ENCODE measurements around the gene SERPINA5.
"Not testable (repeated sequence)": the region's sequence is repeated elsewhere in the genome, so short reads cannot be mapped to it uniquely, and the experiment has no call there.

SERPINA5 gene

DNA sequence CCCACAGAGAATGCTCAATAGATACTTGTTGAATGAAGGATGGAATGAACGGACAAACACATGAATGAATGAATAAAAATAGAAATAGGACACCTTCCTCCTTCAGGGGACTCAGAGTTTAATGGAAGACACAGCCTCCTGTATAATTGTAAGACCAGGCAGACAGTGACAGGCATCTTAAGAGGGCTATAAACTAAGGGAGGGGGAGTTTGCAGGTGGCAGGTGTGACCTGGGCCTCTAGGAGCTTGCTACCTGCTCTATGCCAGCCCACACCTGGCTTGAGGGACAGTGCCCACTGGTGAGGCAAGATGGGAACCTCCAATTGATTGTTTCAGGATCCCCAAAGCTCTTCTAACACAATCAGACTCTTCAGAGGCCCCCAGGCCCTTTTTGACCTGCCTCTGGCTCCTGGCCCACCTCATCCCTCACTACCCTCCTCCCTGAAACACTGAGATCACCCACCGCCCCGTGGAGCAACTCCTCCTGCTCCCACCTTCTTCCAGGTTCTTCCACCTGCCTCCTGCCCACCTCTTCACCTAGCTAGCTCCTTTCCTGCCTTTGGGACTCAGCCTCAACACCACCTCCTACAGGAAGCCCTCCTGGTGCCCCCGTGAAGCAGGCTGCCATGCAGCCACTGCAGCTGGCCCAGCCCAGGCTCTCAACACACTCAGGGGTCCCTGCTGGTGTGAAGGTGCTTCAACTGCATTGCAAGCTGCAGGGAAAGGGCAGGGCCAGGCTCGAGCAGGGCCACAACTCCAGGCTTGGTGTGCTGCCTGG, 40.3 kb downstream of the SERPINA5 start:
- no peak for DNase-seq (ENCODE audit: low read depth in 1 of 2, low spot score in 1 of 2)

DNA sequence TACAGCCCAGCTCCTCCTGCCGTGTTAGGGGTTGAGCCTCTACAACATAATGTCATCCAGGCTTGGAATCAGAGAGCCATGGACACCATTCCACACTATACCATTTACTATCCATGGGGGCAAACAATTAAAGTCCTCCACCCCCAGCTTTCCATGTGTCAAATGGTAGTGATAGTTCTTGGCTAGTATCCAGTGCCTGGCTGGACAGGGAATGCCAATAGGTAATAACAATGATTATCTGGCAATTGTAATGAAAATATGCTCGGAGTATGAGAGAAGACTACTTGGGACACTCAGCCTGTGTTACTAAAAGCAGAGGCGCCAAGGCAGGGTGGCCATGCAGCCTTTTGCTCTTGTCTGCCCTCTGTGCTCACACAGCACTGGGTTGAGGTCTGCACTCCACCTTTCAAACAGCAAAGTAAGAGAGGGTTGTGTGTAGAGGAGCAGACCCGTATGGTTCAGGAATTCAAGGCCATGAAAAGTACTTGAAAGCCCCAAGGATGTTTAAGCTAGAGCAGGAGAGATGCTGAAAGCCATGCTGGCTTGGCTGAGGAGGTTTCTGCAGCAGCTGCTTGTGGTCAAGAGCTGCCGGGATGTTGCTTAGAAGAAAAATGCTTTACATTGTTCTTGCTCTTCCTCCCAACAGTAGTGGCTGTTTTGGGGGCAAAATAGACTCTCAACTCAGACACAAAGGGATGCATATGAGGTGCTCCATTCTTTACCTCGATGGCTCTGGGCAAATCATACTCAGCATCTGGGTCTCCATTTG, 41.6 kb downstream of the SERPINA5 start:
- DNase-seq (ENCODE audit: low read depth in 1 of 2, low spot score in 1 of 2): no peak

- DNase-seq (ENCODE audit: low read depth in 1 of 2, low spot score in 1 of 2): no peak
Measured at GRCh38 chr14:94623422-94623809, 42.2 kb downstream of the SERPINA5 start.

DNA sequence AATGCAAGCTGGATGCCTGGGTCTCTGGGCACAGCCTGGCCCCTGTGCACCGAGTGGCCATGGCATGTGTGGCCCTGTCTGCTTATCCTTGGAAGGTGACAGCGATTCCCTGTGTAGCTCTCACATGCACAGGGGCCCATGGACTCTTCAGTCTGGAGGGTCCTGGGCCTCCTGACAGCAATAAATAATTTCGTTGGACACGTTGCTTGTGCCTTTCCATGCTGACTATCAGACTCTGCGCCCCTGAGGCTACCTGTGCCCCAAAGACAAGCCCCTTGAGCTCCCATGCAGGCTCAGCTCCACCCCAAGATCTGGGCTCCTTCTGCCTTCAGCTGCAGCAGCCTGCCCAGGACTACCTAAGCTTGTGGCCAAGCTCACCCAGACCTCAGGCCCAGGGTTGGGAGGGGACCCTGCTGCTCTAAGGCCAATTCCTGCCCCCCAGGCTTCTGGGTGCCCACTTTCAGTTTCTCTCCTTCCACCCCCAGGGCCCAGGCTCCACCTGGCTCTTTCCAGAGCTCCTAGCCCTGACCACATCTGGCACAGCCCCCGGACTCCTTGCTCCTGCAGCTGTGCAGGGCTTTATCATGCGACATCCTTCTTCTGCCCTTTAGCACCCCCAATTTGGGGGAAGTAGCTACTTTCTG, 42.8 kb downstream of the SERPINA5 start:
- DNase-seq (ENCODE audit: low read depth in 1 of 2, low spot score in 1 of 2): no peak

DNA sequence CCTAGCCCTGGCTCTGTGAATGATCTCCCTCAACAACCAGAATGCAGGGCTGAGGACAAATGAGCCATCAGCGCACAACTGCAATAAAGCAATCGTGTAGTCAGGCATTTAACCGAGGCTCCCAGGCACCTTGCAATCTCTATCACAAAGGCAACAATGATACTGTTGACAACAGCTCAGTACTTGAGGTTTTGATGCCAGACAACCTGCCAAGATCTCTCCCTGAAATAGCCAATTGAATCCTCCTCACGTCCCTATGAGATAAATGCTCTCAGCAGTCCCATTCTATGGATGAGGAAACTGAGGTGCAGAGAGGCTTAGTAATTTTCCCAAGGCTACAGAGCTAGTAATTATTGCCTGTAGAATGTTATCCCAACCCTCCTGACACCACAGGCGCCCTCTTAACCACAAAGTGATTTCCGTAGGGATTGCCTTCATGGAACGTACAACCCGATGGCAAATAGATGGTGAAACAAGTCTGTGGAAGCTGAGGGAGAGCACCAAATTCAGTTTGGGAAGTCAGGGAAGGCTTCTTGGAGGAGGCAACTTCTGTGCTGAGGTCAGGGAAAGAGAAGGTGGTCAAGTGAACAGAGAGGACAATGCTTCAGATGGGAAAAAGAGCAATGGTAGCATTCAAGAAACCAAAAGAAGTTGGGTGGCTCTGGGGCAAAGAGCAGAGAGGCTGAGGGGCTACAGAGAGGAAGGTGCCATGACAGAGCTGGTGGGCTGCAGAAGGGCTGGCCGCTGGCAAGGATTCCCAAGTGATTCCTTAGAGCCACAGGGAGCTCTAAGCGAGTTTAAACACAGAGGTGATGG, 43.5 kb downstream of the SERPINA5 start:
- no peak for DNase-seq (ENCODE audit: low read depth in 1 of 2, low spot score in 1 of 2)

GRCh38 chr14:94625353-94625635, 44.1 kb downstream of the SERPINA5 start:
- DNase-seq (ENCODE audit: low read depth in 1 of 2, low spot score in 1 of 2): no peak

GRCh38 chr14:94628578-94628977, 47.4 kb downstream of the SERPINA5 start:
- no peak for DNase-seq (ENCODE audit: low read depth in 1 of 2, low spot score in 1 of 2)

- no peak for DNase-seq (ENCODE audit: low read depth in 1 of 2, low spot score in 1 of 2)
Measured at GRCh38 chr14:94630396-94630795, 49.2 kb downstream of the SERPINA5 start.

GRCh38 chr14:94631050-94631449, 49.8 kb downstream of the SERPINA5 start:
- no peak for DNase-seq (ENCODE audit: low read depth in 1 of 2, low spot score in 1 of 2)

- DNase-seq (ENCODE audit: low read depth in 1 of 2, low spot score in 1 of 2): no peak
Measured at GRCh38 chr14:94631536-94632304, 50.5 kb downstream of the SERPINA5 start.

- DNase-seq (ENCODE audit: low read depth in 1 of 2, low spot score in 1 of 2): no peak
Measured at GRCh38 chr14:94632305-94632590, 51.0 kb downstream of the SERPINA5 start.

GRCh38 chr14:94633121-94633520, 51.9 kb downstream of the SERPINA5 start:
- no peak for DNase-seq (ENCODE audit: low read depth in 1 of 2, low spot score in 1 of 2)

DNA sequence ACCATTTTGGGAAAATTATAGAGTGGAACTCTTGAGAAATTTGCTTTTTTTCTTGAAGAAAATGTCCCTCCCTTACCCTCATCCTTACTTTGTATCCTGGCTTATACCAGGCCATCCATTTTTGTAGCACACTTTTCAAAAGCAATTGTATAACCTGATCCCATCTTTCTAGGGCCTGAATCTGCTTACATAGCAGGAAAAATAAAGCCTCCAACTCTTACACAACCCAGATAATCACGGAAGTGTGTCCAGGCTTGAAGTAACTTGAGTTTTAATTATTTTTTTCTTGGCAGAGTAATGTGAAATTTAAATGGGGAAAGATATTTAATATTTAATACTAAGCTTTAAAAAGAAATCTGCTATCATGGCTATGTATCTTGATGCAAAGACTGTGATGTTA, 53.9 kb downstream of the SERPINA5 start:
- DNase-seq (ENCODE audit: low read depth in 1 of 2, low spot score in 1 of 2): no peak

GRCh38 chr14:94636744-94637412, 55.7 kb downstream of the SERPINA5 start:
- no peak for DNase-seq (ENCODE audit: low read depth in 1 of 2, low spot score in 1 of 2)

- not testable (repeated sequence) for DNase-seq (ENCODE audit: low read depth in 1 of 2, low spot score in 1 of 2)
Measured at GRCh38 chr14:94637814-94638213, 56.6 kb downstream of the SERPINA5 start.

DNA sequence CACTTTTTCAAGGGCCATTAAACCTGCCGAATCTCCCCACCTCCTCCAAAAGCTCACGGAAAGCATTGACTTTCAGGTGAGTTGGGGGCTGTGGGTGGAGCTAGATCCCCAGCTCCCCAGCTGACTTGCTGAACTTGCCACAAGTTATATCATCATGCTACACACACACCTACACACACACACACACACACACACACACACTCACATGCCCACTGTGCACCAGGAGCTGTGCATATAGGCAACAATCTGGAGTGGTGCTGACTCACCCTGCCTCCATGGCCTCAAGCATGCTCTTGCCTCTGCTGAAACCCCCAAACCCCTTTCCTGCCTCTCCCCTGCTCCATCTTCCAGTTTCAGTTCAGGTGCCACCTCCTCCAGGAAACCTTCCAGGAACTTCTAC, 57.1 kb downstream of the SERPINA5 start:
- DNase-seq (ENCODE audit: low read depth in 1 of 2, low spot score in 1 of 2): no peak

DNA sequence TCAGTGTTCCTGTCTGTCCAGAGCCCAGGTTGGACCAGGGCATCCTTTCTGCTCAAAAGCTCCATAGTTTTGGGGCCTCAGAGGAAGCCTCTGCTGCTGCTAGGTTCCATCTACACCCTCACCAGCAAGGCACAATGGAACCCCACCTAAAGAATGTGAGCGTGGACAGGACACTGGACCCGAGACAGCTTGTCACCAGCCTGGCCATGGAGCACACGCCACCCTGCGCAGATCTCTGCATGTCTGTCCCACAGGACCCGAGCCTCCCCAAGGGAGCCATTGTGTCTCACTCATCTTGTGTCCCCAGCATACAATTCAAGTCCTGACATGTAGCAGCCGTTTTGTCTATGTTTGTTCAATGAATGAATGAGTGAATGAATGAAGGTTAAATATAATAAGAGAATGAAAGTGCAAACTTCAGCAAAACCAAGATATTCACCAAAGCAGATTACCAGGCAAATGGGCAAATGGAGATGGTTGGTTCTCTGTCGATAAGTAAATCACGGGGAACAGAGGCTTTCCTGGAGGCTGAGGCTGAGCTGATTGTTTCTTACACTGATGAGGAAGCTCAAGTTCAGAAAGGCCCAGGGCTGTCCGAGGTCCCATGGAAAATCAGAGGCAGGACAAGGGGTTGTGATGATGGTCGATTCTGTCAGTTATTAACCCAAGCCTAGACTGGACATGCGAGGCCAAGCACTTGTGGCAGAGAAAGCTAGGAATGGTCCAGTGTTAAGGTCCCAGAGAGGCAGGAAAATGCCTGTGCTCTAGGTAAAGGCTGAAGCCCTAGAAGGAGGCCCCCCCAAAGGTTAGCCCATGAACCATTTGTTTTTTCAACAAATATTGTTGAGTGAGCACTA, 58.0 kb downstream of the SERPINA5 start:
- no peak for DNase-seq (ENCODE audit: low read depth in 1 of 2, low spot score in 1 of 2)

GRCh38 chr14:94640721-94641631, 59.8 kb downstream of the SERPINA5 start:
- no peak for DNase-seq (ENCODE audit: low read depth in 1 of 2, low spot score in 1 of 2)

DNA sequence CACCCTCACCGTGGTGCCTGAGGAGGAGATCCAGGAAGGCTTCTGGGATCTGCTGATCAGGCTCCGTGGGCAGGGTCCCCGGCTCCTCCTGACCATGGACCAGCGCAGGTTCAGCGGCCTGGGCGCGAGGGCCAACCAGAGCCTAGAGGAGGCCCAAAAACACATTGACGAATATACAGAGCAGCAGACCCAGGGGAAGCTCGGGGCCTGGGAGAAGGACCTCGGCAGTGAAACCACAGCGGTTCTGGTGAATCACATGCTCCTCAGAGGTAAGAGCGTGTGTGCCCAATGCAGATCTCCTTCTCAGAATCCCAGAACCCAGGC, 60.4 kb downstream of the SERPINA5 start:
- no peak for DNase-seq (ENCODE audit: low read depth in 1 of 2, low spot score in 1 of 2)
